ENCODE data around the gene PPP1R3F. TPM values are rescaled to one million over a fixed set of nuclear protein-coding genes. Genes with fewer than 3 reads are reported as not detected.

The PPP1R3F gene
- total and polyA plus RNA-seq, 4 donors: 0.78 to 1.7 (median 1.4) TPM

- H3K4me3 ChIP-seq (ENCODE audit: low read depth in 1 of 3, low read length in 3 of 3): no peak overlapping the region
- 95% methylated on average over 3 of the region's 3 CpGs for WGBS
- TF ChIP-seq MAX (IDR thresholded peaks at IDR 0.05): no peak
- no peak for TF ChIP-seq SP1 (IDR thresholded peaks at IDR 0.05)
- TF ChIP-seq EGR1 (IDR thresholded peaks at IDR 0.05; ENCODE audit: low read depth in 2 of 2): no peak
- no peak for TF ChIP-seq HNF4A (conservative IDR thresholded peaks at IDR 0.05)
- no peak for TF ChIP-seq FOXA2 (IDR thresholded peaks at IDR 0.05)
- TF ChIP-seq FOXA1 (IDR thresholded peaks at IDR 0.05): no peak
- no peak for TF ChIP-seq GABPA (IDR thresholded peaks at IDR 0.05 in 1 of 2, conservative IDR thresholded peaks at IDR 0.05 in 1 of 2)
- TF ChIP-seq ZBTB33 (IDR thresholded peaks at IDR 0.05): no peak
- no peak for TF ChIP-seq RAD21 (IDR thresholded peaks at IDR 0.05)
- TF ChIP-seq CTCF (IDR thresholded peaks at IDR 0.05; ENCODE audit: low read depth, low read length, missing input control): no peak
- no peak for TF ChIP-seq ATF3 (IDR thresholded peaks at IDR 0.05)
- H3K9me3 ChIP-seq (ENCODE audit: control insufficient read depth in 4 of 4, low read length in 3 of 4): no peaks in the 10 kb centered on the region
- H3K9ac ChIP-seq (ENCODE audit: low read depth in 1 of 2, low read length in 2 of 2): no peak overlapping the region
- H3K27me3 ChIP-seq (ENCODE audit: control insufficient read depth in 4 of 4, insufficient read depth in 4 of 4, low read length in 3 of 4): no peaks in the 10 kb centered on the region
- no peaks in the 10 kb centered on the region for H3K4me1 ChIP-seq (ENCODE audit: control insufficient read depth in 4 of 4, insufficient read depth in 4 of 4, low read length in 3 of 4)
- no peaks in the 10 kb centered on the region for H3K36me3 ChIP-seq (ENCODE audit: control insufficient read depth in 4 of 4, insufficient read depth in 3 of 4, low read depth in 1 of 4, low read length in 3 of 4)
- H3K27ac ChIP-seq (ENCODE audit: low read depth in 1 of 2, low read length in 2 of 2): no peak overlapping the region
- no peak for DNase-seq (ENCODE audit: low spot score)
Observed at GRCh38 chrX:49284212-49284611, 14.6 kb downstream of the PPP1R3F start.

- Histone ChIP-seq H3K9me3 (ENCODE audit: control insufficient read depth in 4 of 4, low read length in 3 of 4) (no peaks in the 10 kb centered on the region), H3K9ac (ENCODE audit: low read depth in 1 of 2, low read length in 2 of 2) (no peak overlapping the region), H3K27me3 (ENCODE audit: control insufficient read depth in 4 of 4, insufficient read depth in 4 of 4, low read length in 3 of 4) (no peaks in the 10 kb centered on the region), H3K27ac (ENCODE audit: low read depth in 1 of 2, low read length in 2 of 2) (no peak overlapping the region), H3K4me1 (ENCODE audit: control insufficient read depth in 4 of 4, insufficient read depth in 4 of 4, low read length in 3 of 4) (no peaks in the 10 kb centered on the region), H3K36me3 (ENCODE audit: control insufficient read depth in 4 of 4, insufficient read depth in 3 of 4, low read depth in 1 of 4, low read length in 3 of 4) (no peaks in the 10 kb centered on the region), H3K4me3 (ENCODE audit: low read depth in 1 of 3, low read length in 3 of 3) (no peak overlapping the region)
- DNase-seq (ENCODE audit: low spot score): no peak
- TF ChIP-seq YY1 (IDR thresholded peaks at IDR 0.05): no peak
- TF ChIP-seq REST (IDR thresholded peaks at IDR 0.05): no peak
- TF ChIP-seq NR2F2 (IDR thresholded peaks at IDR 0.05): no peak
- TF ChIP-seq HNF4A (conservative IDR thresholded peaks at IDR 0.05): no peak
- no peak for TF ChIP-seq EGR1 (IDR thresholded peaks at IDR 0.05; ENCODE audit: low read depth in 2 of 2)
- no peak for TF ChIP-seq RXRA (IDR thresholded peaks at IDR 0.05)
- TF ChIP-seq ZBTB33 (IDR thresholded peaks at IDR 0.05): no peak
- no peak for TF ChIP-seq ATF3 (IDR thresholded peaks at IDR 0.05)
- TF ChIP-seq RAD21 (IDR thresholded peaks at IDR 0.05): no peak
- no peak for TF ChIP-seq SP1 (IDR thresholded peaks at IDR 0.05)
- TF ChIP-seq GABPA (IDR thresholded peaks at IDR 0.05 in 1 of 2, conservative IDR thresholded peaks at IDR 0.05 in 1 of 2): no peak
- TF ChIP-seq FOXA1 (IDR thresholded peaks at IDR 0.05): no peak
- 93% methylated on average over 18 of the region's 18 CpGs for WGBS
Observed at GRCh38 chrX:49286136-49286535, 16.5 kb downstream of the PPP1R3F start.

All from liver (tissue), 9 donors.